Liver (tissue), 3 donors: ENCODE data around the gene WFDC13.

Experiments used
- GABPA ChIP-seq, 2 donors: IDR thresholded peaks in 1 of 2; conservative IDR thresholded peaks in 1 of 2; 2 replicates each; pipeline ENCODE4 v1.6.1; 2016; ENCODE audit warnings: antibody characterized with exemption in 2 of 2, mild to moderate bottlenecking in 1 of 2, moderate library complexity in 1 of 2
- JUND ChIP-seq, 2 donors: IDR thresholded peaks; 2 replicates each; pipeline ENCODE4 v1.6.1; 2016; ENCODE audit warnings: antibody characterized with exemption in 2 of 2
- NR2F2 ChIP-seq: IDR thresholded peaks from 2 replicates; pipeline ENCODE4 v1.6.1; 2016; ENCODE audit warnings: antibody characterized with exemption
- RAD21 ChIP-seq, 2 donors: IDR thresholded peaks; 2 replicates each; pipeline ENCODE4 v1.6.1; 2016; ENCODE audit warnings: antibody characterized with exemption in 2 of 2, mild to moderate bottlenecking in 2 of 2
- RXRA ChIP-seq, 2 donors: IDR thresholded peaks; 2 replicates each; pipeline ENCODE4 v1.6.1; 2017 to 2018; ENCODE audit warnings: antibody characterized with exemption in 2 of 2, mild to moderate bottlenecking in 1 of 2
- SP1 ChIP-seq: IDR thresholded peaks from 2 replicates; pipeline ENCODE4 v1.6.1; 2018; ENCODE audit warnings: antibody characterized with exemption, mild to moderate bottlenecking
- TAF1 ChIP-seq: conservative IDR thresholded peaks from 2 replicates; pipeline ENCODE4 v1.6.1; 2016; ENCODE audit warnings: antibody characterized with exemption, mild to moderate bottlenecking
- YY1 ChIP-seq: IDR thresholded peaks from 2 replicates; pipeline ENCODE4 v1.6.1; 2016; ENCODE audit warnings: antibody characterized with exemption, mild to moderate bottlenecking
- TF ChIP-seq, protein P1 (sequence below): fragments of 150-350 bp; IDR thresholded peaks from 2 replicates; pipeline ENCODE4 v1.5.1; 2017; ENCODE audit warnings: improper control_type of control experiment, low read depth, low read length; ENCODE audit not compliant: missing input control
- TF ChIP-seq, protein P2 (sequence below): IDR thresholded peaks from 2 replicates; pipeline ENCODE4 v1.6.1; 2016; ENCODE audit warnings: antibody characterized with exemption, mild to moderate bottlenecking
- TF ChIP-seq, protein P3 (sequence below): IDR thresholded peaks from 2 replicates; pipeline ENCODE4 v1.6.1; 2016; ENCODE audit warnings: antibody characterized with exemption
- donor health status: healthy.
- donor health status: healthy.

DNA sequence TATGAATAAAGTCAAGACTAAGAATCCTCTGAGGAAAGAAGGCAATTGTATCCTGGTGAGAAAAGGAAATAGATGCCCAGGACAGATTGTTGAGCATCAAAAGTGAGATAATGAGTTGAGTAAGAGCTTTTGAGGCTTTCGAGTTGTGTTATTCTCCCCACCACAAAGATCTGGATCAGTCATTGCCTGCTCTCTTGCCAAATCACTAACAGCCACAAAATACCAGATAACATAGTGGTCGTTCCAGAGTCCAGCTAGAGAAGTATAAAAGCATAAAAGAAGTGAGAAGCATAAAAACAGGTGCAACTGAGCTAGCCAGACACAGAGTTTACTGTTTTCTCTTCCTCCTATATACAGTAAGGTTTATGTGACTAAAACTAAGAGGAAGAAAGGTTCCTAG is 25.2 kb downstream of the WFDC13 start:
- TF ChIP-seq NR2F2 (no peak), YY1 (no peak), JUND (IDR thresholded peaks at IDR 0.05) (no peak), SP1 (no peak), RAD21 (IDR thresholded peaks at IDR 0.05) (no peak), GABPA (IDR thresholded peaks at IDR 0.05 in 1 of 2, conservative IDR thresholded peaks at IDR 0.05 in 1 of 2) (no peak), TAF1 (no peak), RXRA (IDR thresholded peaks at IDR 0.05) (no peak)
- TF ChIP-seq, protein P1, sequence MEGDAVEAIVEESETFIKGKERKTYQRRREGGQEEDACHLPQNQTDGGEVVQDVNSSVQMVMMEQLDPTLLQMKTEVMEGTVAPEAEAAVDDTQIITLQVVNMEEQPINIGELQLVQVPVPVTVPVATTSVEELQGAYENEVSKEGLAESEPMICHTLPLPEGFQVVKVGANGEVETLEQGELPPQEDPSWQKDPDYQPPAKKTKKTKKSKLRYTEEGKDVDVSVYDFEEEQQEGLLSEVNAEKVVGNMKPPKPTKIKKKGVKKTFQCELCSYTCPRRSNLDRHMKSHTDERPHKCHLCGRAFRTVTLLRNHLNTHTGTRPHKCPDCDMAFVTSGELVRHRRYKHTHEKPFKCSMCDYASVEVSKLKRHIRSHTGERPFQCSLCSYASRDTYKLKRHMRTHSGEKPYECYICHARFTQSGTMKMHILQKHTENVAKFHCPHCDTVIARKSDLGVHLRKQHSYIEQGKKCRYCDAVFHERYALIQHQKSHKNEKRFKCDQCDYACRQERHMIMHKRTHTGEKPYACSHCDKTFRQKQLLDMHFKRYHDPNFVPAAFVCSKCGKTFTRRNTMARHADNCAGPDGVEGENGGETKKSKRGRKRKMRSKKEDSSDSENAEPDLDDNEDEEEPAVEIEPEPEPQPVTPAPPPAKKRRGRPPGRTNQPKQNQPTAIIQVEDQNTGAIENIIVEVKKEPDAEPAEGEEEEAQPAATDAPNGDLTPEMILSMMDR = no peak
- TF ChIP-seq, protein P2, sequence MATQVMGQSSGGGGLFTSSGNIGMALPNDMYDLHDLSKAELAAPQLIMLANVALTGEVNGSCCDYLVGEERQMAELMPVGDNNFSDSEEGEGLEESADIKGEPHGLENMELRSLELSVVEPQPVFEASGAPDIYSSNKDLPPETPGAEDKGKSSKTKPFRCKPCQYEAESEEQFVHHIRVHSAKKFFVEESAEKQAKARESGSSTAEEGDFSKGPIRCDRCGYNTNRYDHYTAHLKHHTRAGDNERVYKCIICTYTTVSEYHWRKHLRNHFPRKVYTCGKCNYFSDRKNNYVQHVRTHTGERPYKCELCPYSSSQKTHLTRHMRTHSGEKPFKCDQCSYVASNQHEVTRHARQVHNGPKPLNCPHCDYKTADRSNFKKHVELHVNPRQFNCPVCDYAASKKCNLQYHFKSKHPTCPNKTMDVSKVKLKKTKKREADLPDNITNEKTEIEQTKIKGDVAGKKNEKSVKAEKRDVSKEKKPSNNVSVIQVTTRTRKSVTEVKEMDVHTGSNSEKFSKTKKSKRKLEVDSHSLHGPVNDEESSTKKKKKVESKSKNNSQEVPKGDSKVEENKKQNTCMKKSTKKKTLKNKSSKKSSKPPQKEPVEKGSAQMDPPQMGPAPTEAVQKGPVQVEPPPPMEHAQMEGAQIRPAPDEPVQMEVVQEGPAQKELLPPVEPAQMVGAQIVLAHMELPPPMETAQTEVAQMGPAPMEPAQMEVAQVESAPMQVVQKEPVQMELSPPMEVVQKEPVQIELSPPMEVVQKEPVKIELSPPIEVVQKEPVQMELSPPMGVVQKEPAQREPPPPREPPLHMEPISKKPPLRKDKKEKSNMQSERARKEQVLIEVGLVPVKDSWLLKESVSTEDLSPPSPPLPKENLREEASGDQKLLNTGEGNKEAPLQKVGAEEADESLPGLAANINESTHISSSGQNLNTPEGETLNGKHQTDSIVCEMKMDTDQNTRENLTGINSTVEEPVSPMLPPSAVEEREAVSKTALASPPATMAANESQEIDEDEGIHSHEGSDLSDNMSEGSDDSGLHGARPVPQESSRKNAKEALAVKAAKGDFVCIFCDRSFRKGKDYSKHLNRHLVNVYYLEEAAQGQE = no peak
- TF ChIP-seq, protein P3, sequence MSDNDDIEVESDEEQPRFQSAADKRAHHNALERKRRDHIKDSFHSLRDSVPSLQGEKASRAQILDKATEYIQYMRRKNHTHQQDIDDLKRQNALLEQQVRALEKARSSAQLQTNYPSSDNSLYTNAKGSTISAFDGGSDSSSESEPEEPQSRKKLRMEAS = no peak
